IPS DF 6.9 (cell line): ENCODE measurements around the gene SRSF6.
"Not testable (repeated sequence)": the region's sequence is repeated elsewhere in the genome, so short reads cannot be mapped to it uniquely, and the experiment has no call there.

Experiments
- DNase-seq: peaks from one replicate; pipeline ENCODE4 v3.0.0-alpha.2; 2013; ENCODE audit warnings: low read depth, low spot score
- H3K27ac ChIP-seq: one replicate; pipeline ENCODE4 v1.5.1; 2013; ENCODE audit warnings: low read length, control low read depth
- H3K27me3 ChIP-seq: 2 replicates; pipeline ENCODE4 v1.6.1; 2013; ENCODE audit warnings: mild to moderate bottlenecking, low read length; ENCODE audit not compliant: control insufficient read depth, insufficient read depth
- H3K36me3 ChIP-seq: 2 replicates; pipeline ENCODE4 v1.6.1; 2013; ENCODE audit warnings: low read length; ENCODE audit not compliant: control insufficient read depth, insufficient read depth
- H3K4me1 ChIP-seq: 2 replicates; pipeline ENCODE4 v1.6.1; 2013; ENCODE audit warnings: low read length; ENCODE audit not compliant: control insufficient read depth, insufficient read depth
- H3K4me3 ChIP-seq: 2 replicates; pipeline ENCODE4 v1.5.1; 2013; ENCODE audit warnings: mild to moderate bottlenecking, low read length
- H3K9me3 ChIP-seq: 2 replicates; pipeline ENCODE4 v1.6.1; 2013; ENCODE audit warnings: low read length, inconsistent platforms; ENCODE audit not compliant: control insufficient read depth, insufficient read depth
- WGBS: extraction: QIAGEN DNeasy Blood & Tissue Kit; methylation state at CpG from one replicate; pipeline ENCODE4 v1.1.7; 2013; ENCODE audit warnings: mixed read lengths, missing lambda C conversion rate; ENCODE audit not compliant: insufficient read length, insufficient coverage; 5-methylcytosine and 5-hydroxymethylcytosine counted together

SRSF6 gene

DNA sequence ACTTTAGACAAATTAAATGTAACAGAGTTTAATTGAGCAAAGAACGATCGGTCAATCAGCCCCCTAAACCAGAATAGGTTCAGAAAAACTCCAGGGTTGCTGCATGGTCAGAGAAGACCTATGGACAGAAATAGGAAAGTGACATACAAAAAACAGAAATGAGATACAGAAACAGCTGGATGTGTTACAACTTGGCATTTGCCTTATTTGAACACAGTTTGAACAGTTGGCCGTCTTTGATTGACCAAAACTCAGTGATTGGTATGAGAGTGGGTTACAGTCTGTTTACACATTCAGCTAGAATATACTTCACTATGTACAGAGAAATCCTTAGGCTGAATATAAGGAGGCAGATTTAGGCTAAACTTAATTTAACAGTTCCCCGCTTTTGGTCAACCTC lies 19.9 kb downstream of the SRSF6 start:
- H3K27me3 ChIP-seq, result no peaks in the 10 kb centered on the region
- no CpG with 5 or more reads among the region's 4 CpGs for WGBS
- no peak for DNase-seq
- no peak overlapping the region for H3K4me3 ChIP-seq
- H3K27ac ChIP-seq, result no peak overlapping the region
- no peaks in the 10 kb centered on the region for H3K36me3 ChIP-seq
- no peaks in the 10 kb centered on the region for H3K9me3 ChIP-seq
- no peaks in the 10 kb centered on the region for H3K4me1 ChIP-seq

DNA sequence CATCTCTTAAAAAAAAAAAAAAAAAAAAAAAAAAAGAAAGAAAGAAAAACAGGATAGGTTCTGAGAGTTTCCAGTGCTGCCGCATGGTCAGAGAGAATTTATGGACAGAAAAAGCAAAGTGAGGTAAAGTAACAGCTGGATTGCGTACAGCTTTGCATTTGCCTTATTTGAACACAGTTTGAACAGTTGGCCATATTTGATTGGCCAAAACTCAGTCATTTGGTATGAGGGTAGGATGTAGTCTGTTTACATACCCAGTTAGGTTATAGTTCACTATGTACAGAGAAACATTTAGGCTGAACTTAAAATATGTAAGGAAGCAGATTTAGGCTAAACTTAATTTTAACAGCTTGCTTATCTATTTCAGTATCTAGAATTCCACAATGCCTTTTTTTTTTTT lies 32.3 kb downstream of the SRSF6 start:
- Histone ChIP-seq H3K9me3 (no peaks in the 10 kb centered on the region), H3K27me3 (no peaks in the 10 kb centered on the region), H3K27ac (no peak overlapping the region), H3K4me3 (no peak overlapping the region), H3K36me3 (no peaks in the 10 kb centered on the region), H3K4me1 (no peaks in the 10 kb centered on the region)
- DNase-seq, result no peak
- WGBS, result no CpG with 5 or more reads among the region's 2 CpGs

DNA sequence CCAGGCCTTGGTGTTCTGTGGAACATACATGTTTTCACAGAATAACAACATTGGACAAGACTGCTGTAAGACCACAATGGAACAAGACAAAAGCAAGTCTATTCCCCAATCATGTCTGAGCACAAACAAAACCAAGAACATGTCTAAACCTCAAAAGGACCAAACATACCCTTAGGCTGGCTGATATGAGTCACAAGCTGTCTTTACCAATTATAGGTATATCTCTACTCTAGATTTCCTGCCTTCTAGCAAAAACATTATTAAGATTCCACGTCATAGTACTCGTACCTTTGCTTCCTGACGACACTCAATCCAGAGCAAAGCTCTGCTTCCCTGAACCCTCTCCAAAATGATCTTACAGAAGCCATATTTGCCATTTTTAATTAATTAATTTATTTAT lies 34.4 kb downstream of the SRSF6 start:
- H3K4me3 ChIP-seq, result no peak overlapping the region

GRCh38 chr20:43495388-43495787 lies 37.7 kb downstream of the SRSF6 start:
- no peak for DNase-seq
- H3K36me3 ChIP-seq, result no peaks in the 10 kb centered on the region
- H3K27me3 ChIP-seq, result no peaks in the 10 kb centered on the region
- H3K4me3 ChIP-seq, result no peak overlapping the region
- H3K4me1 ChIP-seq, result no peaks in the 10 kb centered on the region
- no peak overlapping the region for H3K27ac ChIP-seq
- no peaks in the 10 kb centered on the region for H3K9me3 ChIP-seq
- no CpG with 5 or more reads among the region's 2 CpGs for WGBS

More for the DNA sequence above, 34.4 kb downstream of the SRSF6 start:
- DNase-seq, result no peak
- Histone ChIP-seq H3K27ac (no peak overlapping the region), H3K36me3 (no peaks in the 10 kb centered on the region), H3K9me3 (no peaks in the 10 kb centered on the region), H3K27me3 (no peaks in the 10 kb centered on the region), H3K4me1 (no peaks in the 10 kb centered on the region)
- WGBS, result no CpG with 5 or more reads among the region's 3 CpGs

GRCh38 chr20:43502021-43502420 lies 44.3 kb downstream of the SRSF6 start:
- not testable (repeated sequence) for H3K27ac ChIP-seq, H3K9me3 ChIP-seq, H3K4me3 ChIP-seq, H3K4me1 ChIP-seq, H3K36me3 ChIP-seq, DNase-seq, H3K27me3 ChIP-seq
- WGBS, result no CpG with 5 or more reads among the region's 8 CpGs

DNA sequence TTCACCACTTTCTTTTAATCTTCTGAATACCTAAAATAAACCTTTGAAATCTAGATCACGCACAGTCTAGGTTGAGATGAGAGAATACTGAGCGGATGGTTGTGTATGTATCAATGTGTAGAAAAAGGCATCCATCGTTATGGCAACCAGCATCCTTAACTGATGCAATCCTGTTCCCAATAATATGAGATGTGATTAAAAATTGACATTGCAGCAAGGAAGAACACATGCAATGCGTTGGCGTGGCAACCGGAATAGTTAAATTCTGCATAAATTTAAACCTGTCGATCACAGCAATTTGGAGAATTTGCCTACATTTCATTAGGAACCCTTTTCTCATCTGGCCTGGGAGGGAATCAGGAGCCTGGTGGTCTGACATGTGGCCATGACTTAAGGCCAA lies 48.5 kb downstream of the SRSF6 start:
- Histone ChIP-seq H3K27me3 (peaks cover 8% of the 10 kb centered on the region; the same call in 1 of the 2 replicates), H3K9me3 (no peaks in the 10 kb centered on the region), H3K4me3 (no peak overlapping the region), H3K4me1 (no peaks in the 10 kb centered on the region), H3K36me3 (no peaks in the 10 kb centered on the region), H3K27ac (no peak overlapping the region)
- WGBS, result no CpG with 5 or more reads among the region's 7 CpGs
- DNase-seq, result no peak

GRCh38 chr20:43507150-43508080 lies 49.7 kb downstream of the SRSF6 start, which contains the start of gene L3MBTL1:
L3MBTL1 (plus strand) TSS chr20:43507697; CDS start chr20:43513504, 5,807 bp downstream.
- no CpG with 5 or more reads among the region's 95 CpGs for WGBS
- H3K4me3 ChIP-seq, result peak within 1 kb of the TSS; percentile 67
- no peak for DNase-seq
- H3K36me3 ChIP-seq, result no peaks in the 10 kb centered on the region
- H3K27me3 ChIP-seq, result peaks cover 8% of the 10 kb centered on the region; the same call in 1 of the 2 replicates
- no peak within 1 kb of the TSS for H3K27ac ChIP-seq
- H3K4me1 ChIP-seq, result no peaks in the 10 kb centered on the region
- H3K9me3 ChIP-seq, result no peaks in the 10 kb centered on the region

GRCh38 chr20:43508106-43508505 lies 50.4 kb downstream of the SRSF6 start:
- Histone ChIP-seq H3K27me3 (peaks cover 8% of the 10 kb centered on the region; the same call in 1 of the 2 replicates), H3K4me1 (no peaks in the 10 kb centered on the region), H3K36me3 (no peaks in the 10 kb centered on the region), H3K9me3 (no peaks in the 10 kb centered on the region), H3K27ac (no peak overlapping the region), H3K4me3 (peak overlapping the region; percentile 67; the same call in 1 of the 2 replicates)
- DNase-seq, result no peak
- WGBS, result no CpG with 5 or more reads among the region's 22 CpGs

DNA sequence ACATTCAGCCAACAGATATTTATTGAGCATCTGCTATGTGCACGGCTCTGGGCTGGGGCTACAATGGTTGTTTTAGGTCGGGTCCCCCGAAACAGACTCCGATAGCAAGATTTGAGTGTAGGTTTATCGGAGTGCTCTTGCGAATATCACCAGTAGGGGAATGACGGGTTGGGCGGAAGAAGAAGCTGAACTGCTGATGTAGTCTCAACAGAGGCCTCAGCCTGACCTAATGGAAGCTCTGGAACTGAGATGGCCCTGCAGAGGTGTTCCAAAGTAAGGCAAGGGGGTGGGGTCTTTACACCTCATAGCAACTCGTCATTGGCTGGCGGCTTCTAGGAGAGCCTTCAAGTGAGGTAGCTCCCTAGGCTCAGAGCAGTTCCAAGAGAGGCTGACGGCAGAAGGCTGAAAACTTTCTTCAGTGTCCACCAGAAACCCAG lies 50.9 kb downstream of the SRSF6 start:
- Histone ChIP-seq H3K4me3 (no peak overlapping the region; the same call in 1 of the 2 replicates), H3K4me1 (0 out of 2 replicates have a peak, but pooled peaks cover 2% of the 10 kb centered on the region), H3K27ac (no peak overlapping the region), H3K27me3 (peaks cover 8% of the 10 kb centered on the region; the same call in 1 of the 2 replicates), H3K9me3 (no peaks in the 10 kb centered on the region), H3K36me3 (no peaks in the 10 kb centered on the region)
- peak; percentile 67 for DNase-seq
- no CpG with 5 or more reads among the region's 11 CpGs for WGBS

- Histone ChIP-seq H3K4me3 (no peak overlapping the region), H3K9me3 (no peaks in the 10 kb centered on the region), H3K4me1 (0 out of 2 replicates have a peak, but pooled peaks cover 2% of the 10 kb centered on the region), H3K27me3 (peaks cover 3% of the 10 kb centered on the region; the same call in 1 of the 2 replicates), H3K36me3 (no peaks in the 10 kb centered on the region), H3K27ac (no peak overlapping the region)
- no peak for DNase-seq
- 100% methylated on average over 1 of the region's 1 CpG for WGBS
Measured at GRCh38 chr20:43511879-43512278, 54.2 kb downstream of the SRSF6 start.
